K562 (cell line): ENCODE data around the gene STEAP3.

ENCODE experiments used
- ARID4B ChIP-seq: sonication (generic); formaldehyde crosslinking; IDR thresholded peaks from 2 replicates; pipeline ENCODE4 v1.8.0; 2022; ENCODE audit warnings: mild to moderate bottlenecking, missing genetic modification reagents
- CTCF ChIP-seq, 3 experiments: IDR thresholded peaks in 2 of 3; conservative IDR thresholded peaks in 1 of 3; 2 replicates each; pipeline ENCODE4 v1.5.1; 2011 to 2012; ENCODE audit warnings: low read length in 3 of 3, mild to moderate bottlenecking in 3 of 3, control low read depth in 2 of 3, improper control_type of control experiment in 1 of 3, inconsistent platforms in 1 of 3, low read depth in 1 of 3, mixed read lengths in 1 of 3, moderate library complexity in 1 of 3; ENCODE audit not compliant: insufficient read depth in 2 of 3
- ELK1 ChIP-seq: sonication (generic); formaldehyde crosslinking; IDR thresholded peaks from 2 replicates; pipeline ENCODE4 v1.8.1; 2022; ENCODE audit warnings: missing genetic modification reagents
- ETV5 ChIP-seq: sonication (generic); formaldehyde crosslinking; IDR thresholded peaks from 2 replicates; pipeline ENCODE4 v1.4.0; 2020; ENCODE audit warnings: low read depth, mild to moderate bottlenecking, missing genetic modification reagents
- GABPA ChIP-seq: fragments of 200-800 bp; sonication (Bioruptor generic); conservative IDR thresholded peaks from 2 replicates; pipeline ENCODE4 v1.6.1; 2016; ENCODE audit warnings: low read depth, missing genetic modification characterization, missing compliant biosample characterization
- MNT ChIP-seq, 2 experiments: fragments of 450-650 bp; conservative IDR thresholded peaks; 2 replicates each; pipeline ENCODE4 v1.6.1; 2017; ENCODE audit warnings: mild to moderate bottlenecking in 2 of 2, moderate library complexity in 2 of 2
- PATZ1 ChIP-seq: fragments of 250-450 bp; sonication (Bioruptor Pico); IDR thresholded peaks from 2 replicates; pipeline ENCODE4 v1.5.0; 2020; ENCODE audit warnings: mild to moderate bottlenecking, borderline replicate concordance
- POLR2AphosphoS5 ChIP-seq: IDR thresholded peaks from 2 replicates; pipeline ENCODE4 v1.6.1; 2011; ENCODE audit warnings: mild to moderate bottlenecking, low read depth, low read length, moderate library complexity; ENCODE audit not compliant: control insufficient read depth, insufficient read depth
- RAD21 ChIP-seq, 2 experiments: fragments of 250-450 bp in 1 of 2; fragments of 450-650 bp in 1 of 2; sonication (Bioruptor Pico) in 1 of 2; formaldehyde crosslinking in 1 of 2; IDR thresholded peaks in 1 of 2; conservative IDR thresholded peaks in 1 of 2; 2 replicates each; pipeline versions ENCODE4 v1.4.0 to v1.8.0; 2020 to 2022; ENCODE audit warnings: mild to moderate bottlenecking in 2 of 2, moderate library complexity in 1 of 2
- SAFB ChIP-seq: fragments of 200-400 bp; formaldehyde crosslinking; IDR thresholded peaks from 2 replicates; pipeline ENCODE4 v1.6.1; 2017; ENCODE audit warnings: low read depth, low read length, borderline replicate concordance
- ZNF518B ChIP-seq: fragments of 250-450 bp; sonication (Bioruptor Pico); IDR thresholded peaks from 2 replicates; pipeline ENCODE4 v1.5.0; 2021; ENCODE audit warnings: mild to moderate bottlenecking, moderate library complexity

- TF ChIP-seq PATZ1 (CRISPR knock-in tag) (no peak), ZNF518B (CRISPR knock-in tag) (no peak), RAD21 (CRISPR knock-in tag; conservative IDR thresholded peaks at IDR 0.05 in 1 of 2, IDR thresholded peaks at IDR 0.05 in 1 of 2) (no peak), ELK1 (CRISPR knock-in tag) (no peak), POLR2AphosphoS5 (no peak), ETV5 (CRISPR knock-in tag) (no peak), GABPA (tag) (no peak), ARID4B (CRISPR knock-in tag) (no peak), CTCF (IDR thresholded peaks at IDR 0.05 in 2 of 3, conservative IDR thresholded peaks at IDR 0.05 in 1 of 3; ENCODE audit: insufficient read depth in 2 of 3, low read depth in 1 of 3, low read length in 3 of 3) (no peak), SAFB (no peak), MNT (conservative IDR thresholded peaks at IDR 0.05) (no peak)
Measured at GRCh38 chr2:119177838-119178190, 45.8 kb upstream of the STEAP3 start.
